ENCODE data around the gene MRPS22.

The MRPS22 gene

DNA sequence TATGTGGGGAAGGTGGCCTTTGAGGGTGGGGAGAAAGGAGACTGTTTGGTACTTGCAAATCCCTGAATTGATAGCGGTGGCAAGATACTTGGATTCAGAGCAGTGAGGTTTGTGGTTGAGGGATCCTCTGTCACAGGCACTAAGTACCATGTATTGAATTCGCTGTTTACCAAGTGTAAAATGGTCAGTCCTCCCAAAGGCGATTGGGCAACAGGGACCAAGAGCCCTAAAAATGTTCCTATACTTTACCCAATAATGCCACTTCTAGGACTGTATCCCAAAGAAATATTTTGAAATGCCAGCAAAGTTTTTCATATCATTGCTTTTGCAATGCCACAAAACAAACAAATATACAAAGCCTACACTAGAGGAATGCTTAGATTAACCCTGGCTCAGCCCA lies 43.4 kb upstream of the MRPS22 start:
- CTCF ChIA-PET: interaction anchor here (0.8 to 1.8 kb wide), 2 partner anchors 17 to 48 kb away, joined by 3 to 4 read pairs; no protein-coding TSS in a partner anchor
- TF ChIP-seq, protein P1, sequence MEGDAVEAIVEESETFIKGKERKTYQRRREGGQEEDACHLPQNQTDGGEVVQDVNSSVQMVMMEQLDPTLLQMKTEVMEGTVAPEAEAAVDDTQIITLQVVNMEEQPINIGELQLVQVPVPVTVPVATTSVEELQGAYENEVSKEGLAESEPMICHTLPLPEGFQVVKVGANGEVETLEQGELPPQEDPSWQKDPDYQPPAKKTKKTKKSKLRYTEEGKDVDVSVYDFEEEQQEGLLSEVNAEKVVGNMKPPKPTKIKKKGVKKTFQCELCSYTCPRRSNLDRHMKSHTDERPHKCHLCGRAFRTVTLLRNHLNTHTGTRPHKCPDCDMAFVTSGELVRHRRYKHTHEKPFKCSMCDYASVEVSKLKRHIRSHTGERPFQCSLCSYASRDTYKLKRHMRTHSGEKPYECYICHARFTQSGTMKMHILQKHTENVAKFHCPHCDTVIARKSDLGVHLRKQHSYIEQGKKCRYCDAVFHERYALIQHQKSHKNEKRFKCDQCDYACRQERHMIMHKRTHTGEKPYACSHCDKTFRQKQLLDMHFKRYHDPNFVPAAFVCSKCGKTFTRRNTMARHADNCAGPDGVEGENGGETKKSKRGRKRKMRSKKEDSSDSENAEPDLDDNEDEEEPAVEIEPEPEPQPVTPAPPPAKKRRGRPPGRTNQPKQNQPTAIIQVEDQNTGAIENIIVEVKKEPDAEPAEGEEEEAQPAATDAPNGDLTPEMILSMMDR (IDR thresholded peaks at IDR 0.05; ENCODE audit: control extremely low read depth, extremely low read depth, low read depth, missing control alignments): no peak
- POLR2A ChIA-PET: no interaction called here
- no peak for DNase-seq (ENCODE audit: extremely low spot score)

DNA sequence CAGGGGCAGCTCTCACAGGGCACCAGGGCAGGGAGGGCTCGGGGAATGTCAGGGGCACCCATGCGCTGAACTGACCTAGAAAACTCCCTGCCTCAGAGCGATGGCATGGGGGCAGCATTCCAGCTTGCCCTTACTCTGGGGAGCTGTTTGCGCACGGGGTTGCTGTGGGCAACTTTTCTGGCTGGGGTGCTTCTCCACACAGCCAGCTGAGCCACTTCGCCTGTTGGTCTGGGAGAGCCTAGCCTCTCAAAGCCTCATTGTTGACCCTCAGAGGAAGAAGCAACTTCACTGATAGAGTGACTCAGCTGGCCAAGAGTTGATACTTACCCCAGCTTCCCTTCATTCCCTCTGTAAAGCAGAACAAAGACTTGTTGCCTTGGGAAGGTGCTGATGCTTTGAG lies 42.6 kb upstream of the MRPS22 start:
- DNase-seq (ENCODE audit: extremely low spot score): no peak
- POLR2A ChIA-PET: no interaction called here
- TF ChIP-seq, protein P1 (IDR thresholded peaks at IDR 0.05; ENCODE audit: control extremely low read depth, extremely low read depth, low read depth, missing control alignments): no peak
- CTCF ChIA-PET: no interaction called here

DNA sequence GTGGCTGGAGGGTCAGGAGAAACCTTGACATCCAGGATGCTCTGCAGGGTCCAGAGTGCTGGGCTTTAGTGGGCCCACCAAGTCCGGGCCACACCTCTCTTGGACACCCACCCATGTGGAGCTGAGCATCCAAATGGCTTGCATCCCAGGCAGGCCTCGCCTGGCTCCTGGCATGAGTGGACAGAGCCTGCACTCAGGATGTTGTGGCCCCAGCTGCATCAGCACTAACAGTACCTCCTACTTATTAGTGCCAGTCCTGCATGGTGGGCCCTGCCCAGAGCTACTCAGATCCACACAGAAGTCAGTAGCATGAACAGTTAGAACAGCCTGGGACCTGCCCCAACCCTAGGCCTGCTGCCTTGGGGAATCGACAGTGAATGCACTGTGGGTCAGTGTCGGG lies 42.2 kb upstream of the MRPS22 start:
- CTCF ChIA-PET: no interaction called here
- POLR2A ChIA-PET: no interaction called here
- TF ChIP-seq, protein P1 (IDR thresholded peaks at IDR 0.05; ENCODE audit: control extremely low read depth, extremely low read depth, low read depth, missing control alignments): no peak
- DNase-seq (ENCODE audit: extremely low spot score): no peak

DNA sequence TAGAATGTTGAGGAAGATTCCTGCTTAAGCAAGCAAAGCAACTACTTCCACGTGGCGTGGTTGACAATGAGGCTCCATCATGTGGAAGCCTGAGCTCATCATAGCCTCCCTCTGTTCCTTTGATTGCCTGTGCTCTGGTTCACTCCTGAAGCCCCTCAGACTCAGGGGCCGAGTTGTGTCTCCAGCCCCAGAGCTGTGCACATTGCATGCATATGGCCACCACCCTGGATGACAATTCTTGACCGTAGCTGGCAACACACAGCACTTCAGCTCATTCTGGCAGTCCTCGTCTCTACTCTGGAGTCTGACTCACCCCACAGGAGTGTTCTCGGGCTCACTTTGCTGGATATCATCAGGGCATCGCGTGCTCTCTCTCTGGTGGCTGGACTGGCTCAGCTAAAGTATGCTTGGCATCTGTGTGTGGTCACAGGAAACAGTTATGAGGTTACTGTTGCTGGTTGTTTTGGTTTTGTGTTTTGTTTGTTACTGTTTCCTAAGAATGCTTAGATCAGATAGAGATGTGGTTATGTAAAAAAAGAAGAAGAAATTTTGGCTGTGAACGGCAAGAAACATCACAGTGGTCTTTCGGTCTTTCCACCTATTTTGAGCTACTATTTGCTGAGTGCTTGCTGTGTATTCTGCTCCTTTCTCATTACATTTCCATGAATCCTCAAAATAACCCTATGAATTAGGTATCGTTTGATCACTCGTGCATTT lies 41.6 kb upstream of the MRPS22 start:
- DNase-seq (ENCODE audit: extremely low spot score): no peak
- ChIA-PET CTCF (interaction anchor here (1.1 kb wide), 1 partner anchor 17 kb away, joined by 4 read pairs; no protein-coding TSS in a partner anchor), POLR2A (no interaction called here)
- TF ChIP-seq, protein P1 (IDR thresholded peaks at IDR 0.05; ENCODE audit: control extremely low read depth, extremely low read depth, low read depth, missing control alignments): no peak

DNA sequence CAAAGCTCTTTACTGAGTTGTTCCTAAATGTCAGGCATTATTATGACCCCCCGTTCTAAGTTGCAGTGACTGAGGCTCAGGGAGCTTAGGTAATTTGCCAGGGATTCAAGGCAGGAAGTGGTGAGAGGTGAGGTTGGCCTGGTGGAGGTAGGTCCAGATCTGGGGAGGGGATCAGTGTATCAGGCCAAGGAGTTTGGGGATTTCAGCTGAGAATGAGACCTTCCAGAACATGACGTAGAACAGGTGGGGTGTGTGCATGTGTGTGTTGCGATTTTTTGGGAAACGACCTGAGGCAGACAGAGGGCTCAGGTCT lies 41.1 kb upstream of the MRPS22 start:
- ChIA-PET POLR2A (no interaction called here), CTCF (interaction anchor here (1.1 to 1.5 kb wide), 2 partner anchors 16 to 27 kb away, joined by 4 read pairs; no protein-coding TSS in a partner anchor)

DNA sequence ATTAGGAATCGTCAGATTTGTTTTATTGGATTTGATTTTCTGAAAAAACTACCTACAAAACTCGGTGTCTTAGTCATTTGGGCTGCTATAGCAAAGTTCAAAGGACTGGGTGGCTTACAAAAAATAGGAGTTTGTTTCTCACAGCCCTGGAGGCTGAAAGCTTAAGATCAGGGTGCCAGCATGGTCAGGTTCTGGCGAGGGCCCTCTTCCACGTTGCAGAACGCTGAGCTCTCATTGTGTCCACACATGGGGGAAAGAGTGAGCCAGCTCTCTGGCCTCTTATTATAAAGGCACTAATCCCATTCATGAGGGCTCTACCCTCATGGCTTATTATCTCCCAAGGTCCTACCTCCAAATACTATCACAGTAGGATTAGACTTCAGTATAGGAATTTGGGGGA lies 40.6 kb upstream of the MRPS22 start:
- POLR2A ChIA-PET: no interaction called here
- DNase-seq (ENCODE audit: extremely low spot score): no peak
- CTCF ChIA-PET: interaction anchor here (1.1 to 1.5 kb wide), 2 partner anchors 16 to 26 kb away, joined by 4 read pairs; no protein-coding TSS in a partner anchor
- TF ChIP-seq, protein P1 (IDR thresholded peaks at IDR 0.05; ENCODE audit: control extremely low read depth, extremely low read depth, low read depth, missing control alignments): no peak

More for the DNA sequence above, 41.1 kb upstream of the MRPS22 start:
- no peak for DNase-seq (ENCODE audit: extremely low spot score)
- TF ChIP-seq, protein P1 (IDR thresholded peaks at IDR 0.05; ENCODE audit: control extremely low read depth, extremely low read depth, low read depth, missing control alignments): no peak

Data from GM10248 (cell line).